Measurements from ENCODE around the gene POU5F1.
A peak's percentile ranks its signal among the peaks of the same experiment; 100 is the strongest.
"Not testable (repeated sequence)": the region's sequence is repeated elsewhere in the genome, so short reads cannot be mapped to it uniquely, and the experiment has no call there.

POU5F1 gene

DNA sequence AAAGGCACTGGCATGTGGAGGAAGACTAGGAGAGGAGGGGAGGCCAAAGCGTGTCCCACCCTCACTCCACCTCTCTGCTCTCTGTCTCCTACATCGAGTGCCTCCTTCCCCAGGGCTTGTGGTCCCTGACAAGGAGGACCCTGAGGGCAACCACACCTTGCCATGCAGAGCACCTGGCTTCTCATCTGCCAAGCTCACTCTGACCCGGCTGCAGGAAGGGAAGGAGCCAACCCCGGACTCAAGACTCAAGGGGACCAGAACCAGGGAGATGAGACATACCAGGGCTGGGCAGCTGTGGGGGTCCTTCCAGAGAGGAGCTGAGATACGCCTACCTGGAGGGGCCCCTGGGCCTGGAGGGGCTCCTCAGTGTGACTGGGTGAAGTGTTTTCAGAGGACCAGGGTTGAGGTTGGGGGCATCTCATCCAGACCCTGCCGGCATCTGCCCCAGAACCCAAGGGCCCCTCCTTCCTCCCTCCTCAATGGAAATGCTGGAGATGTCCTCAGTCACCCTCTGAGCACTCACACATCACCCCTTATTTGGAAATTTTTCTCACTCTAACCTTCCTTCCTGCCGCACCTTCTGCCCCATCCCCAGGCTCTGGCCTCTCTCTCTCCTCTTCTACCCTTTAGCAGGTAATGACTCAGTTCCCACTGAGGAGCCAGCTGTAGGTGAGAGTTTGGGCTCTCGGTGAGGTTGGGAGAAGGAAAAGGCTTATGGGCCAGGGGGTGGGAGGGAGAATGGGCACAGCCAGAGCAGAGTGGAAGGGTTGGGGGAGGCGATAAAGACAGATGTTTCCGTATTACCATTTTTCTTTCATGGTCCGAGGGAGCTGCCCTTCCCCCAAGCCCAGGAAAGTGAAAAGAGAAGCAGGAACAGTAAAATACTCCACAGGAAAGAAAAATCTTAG is 32.0 kb upstream of the POU5F1 start:
- no peak overlapping the region for H3K4me3 ChIP-seq (ENCODE audit: low read length)
- H3K36me3 ChIP-seq (ENCODE audit: control insufficient read depth, low read depth, low read length) = no peaks in the 10 kb centered on the region
- H3K27ac ChIP-seq (ENCODE audit: low read length) = no peak overlapping the region
- H3K4me1 ChIP-seq (ENCODE audit: control insufficient read depth, low read depth, low read length) = peaks cover 18% of the 10 kb centered on the region
- no peak overlapping the region for H3K9ac ChIP-seq (ENCODE audit: low read length)
- H3K27me3 ChIP-seq (ENCODE audit: control insufficient read depth, insufficient read depth, low read length) = no peaks in the 10 kb centered on the region
- no peaks in the 10 kb centered on the region for H3K9me3 ChIP-seq (ENCODE audit: control insufficient read depth, low read depth, low read length)

DNA sequence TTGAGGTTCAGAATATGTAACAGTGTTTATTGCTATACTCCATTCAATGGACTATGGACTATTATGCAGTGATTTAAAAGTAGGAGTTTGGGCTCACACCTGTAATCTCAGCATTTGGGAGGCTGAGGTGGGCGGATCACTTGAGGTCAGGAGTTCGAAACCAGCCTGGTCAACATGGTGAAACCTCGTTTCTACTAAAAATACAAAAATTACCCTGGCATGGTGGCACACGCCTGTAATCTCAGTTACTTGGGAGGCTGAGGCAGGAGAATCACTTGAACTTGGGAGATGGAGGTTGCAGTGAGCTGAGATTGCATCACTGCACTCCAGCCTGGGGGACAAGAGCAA is 28.6 kb upstream of the POU5F1 start:
- not testable (repeated sequence) for H3K9me3 ChIP-seq (ENCODE audit: control insufficient read depth, low read depth, low read length); H3K4me3 ChIP-seq (ENCODE audit: low read length); H3K36me3 ChIP-seq (ENCODE audit: control insufficient read depth, low read depth, low read length); H3K27me3 ChIP-seq (ENCODE audit: control insufficient read depth, insufficient read depth, low read length); H3K27ac ChIP-seq (ENCODE audit: low read length); H3K9ac ChIP-seq (ENCODE audit: low read length)
- peaks cover 18% of the 10 kb centered on the region for H3K4me1 ChIP-seq (ENCODE audit: control insufficient read depth, low read depth, low read length)

DNA sequence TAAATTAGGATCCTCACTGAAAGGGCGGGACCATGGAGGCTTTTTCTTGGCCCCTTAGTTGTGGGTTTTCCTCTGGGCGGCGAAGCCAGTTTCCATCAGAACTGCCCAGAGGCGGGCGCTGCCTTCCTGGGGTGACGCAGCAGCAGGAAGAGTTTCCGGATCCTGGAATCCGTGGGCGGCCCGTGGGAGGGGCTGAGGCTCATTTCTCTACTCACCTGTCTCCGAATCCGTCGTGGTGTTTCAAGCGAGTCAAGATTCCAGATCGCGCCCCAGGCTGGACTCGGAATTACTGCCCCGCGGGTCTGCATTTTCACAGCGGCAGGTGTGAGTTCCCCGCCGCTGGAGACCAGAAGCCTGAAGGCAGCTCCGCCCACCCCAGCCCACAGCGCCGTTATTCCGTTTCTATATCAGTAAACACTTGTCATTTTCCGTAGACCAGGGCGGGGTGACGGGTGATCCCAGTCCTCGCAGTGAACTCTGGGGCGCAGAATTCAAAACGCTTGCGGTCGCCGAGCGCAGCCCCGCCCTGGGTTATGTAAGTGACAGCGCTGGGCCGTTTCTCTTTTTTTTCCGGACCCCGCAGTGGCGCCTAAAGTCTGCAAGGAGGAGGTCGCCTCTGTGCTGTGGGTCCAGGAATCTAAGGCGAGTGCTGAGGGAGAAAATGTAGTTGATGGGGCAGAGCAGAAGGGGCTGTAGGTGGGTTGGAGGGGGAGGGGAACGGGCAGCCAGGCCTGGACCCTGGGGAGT is 27.2 kb upstream of the POU5F1 start:
- Histone ChIP-seq H3K27me3 (ENCODE audit: control insufficient read depth, insufficient read depth, low read length) (no peaks in the 10 kb centered on the region), H3K36me3 (ENCODE audit: control insufficient read depth, low read depth, low read length) (no peaks in the 10 kb centered on the region), H3K9ac (ENCODE audit: low read length) (peak overlapping the region; percentile 14), H3K27ac (ENCODE audit: low read length) (no peak overlapping the region), H3K4me1 (ENCODE audit: control insufficient read depth, low read depth, low read length) (peaks cover 5% of the 10 kb centered on the region), H3K4me3 (ENCODE audit: low read length) (peak overlapping the region; percentile 81), H3K9me3 (ENCODE audit: control insufficient read depth, low read depth, low read length) (no peaks in the 10 kb centered on the region)

DNA sequence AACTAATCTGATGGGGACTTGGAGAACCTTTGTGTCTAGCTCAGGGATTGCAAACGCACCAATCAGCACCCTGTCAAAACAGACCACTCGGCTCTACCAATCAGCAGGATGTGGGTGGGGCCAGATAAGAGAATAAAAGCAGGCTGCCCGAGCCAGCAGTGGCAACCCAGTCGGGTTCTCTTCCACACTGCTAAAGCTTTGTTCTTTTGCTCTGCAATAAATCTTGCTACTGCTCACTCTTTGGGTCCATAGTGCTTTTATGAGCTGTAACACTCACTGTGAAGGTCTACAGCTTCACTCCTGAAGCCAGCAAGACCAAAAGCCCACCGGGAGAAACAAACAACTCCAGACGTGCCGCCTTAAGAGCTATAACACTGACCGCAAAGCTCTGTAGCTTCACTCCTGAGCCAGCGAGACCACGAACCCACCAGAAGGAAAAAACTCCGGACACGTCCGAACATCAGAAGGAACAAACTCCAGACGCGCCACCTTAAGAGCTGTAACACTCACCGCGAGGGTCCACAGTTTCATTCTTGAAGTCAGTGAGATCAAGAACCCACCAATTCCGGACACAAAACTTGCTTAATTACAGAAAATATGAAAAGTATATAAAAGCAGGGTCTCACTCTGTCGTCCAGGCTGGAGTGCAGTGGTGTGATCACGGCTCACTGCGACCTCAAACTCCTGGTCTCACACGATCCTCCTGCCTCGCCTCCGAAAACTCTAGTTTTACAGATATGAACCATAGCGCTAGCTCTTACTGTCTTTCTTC is 26.0 kb upstream of the POU5F1 start:
- peak overlapping the region; percentile 81 for H3K4me3 ChIP-seq (ENCODE audit: low read length)
- H3K4me1 ChIP-seq (ENCODE audit: control insufficient read depth, low read depth, low read length); H3K27ac ChIP-seq (ENCODE audit: low read length); H3K36me3 ChIP-seq (ENCODE audit: control insufficient read depth, low read depth, low read length); H3K9me3 ChIP-seq (ENCODE audit: control insufficient read depth, low read depth, low read length); H3K27me3 ChIP-seq (ENCODE audit: control insufficient read depth, insufficient read depth, low read length); H3K9ac ChIP-seq (ENCODE audit: low read length): not testable (repeated sequence)

DNA sequence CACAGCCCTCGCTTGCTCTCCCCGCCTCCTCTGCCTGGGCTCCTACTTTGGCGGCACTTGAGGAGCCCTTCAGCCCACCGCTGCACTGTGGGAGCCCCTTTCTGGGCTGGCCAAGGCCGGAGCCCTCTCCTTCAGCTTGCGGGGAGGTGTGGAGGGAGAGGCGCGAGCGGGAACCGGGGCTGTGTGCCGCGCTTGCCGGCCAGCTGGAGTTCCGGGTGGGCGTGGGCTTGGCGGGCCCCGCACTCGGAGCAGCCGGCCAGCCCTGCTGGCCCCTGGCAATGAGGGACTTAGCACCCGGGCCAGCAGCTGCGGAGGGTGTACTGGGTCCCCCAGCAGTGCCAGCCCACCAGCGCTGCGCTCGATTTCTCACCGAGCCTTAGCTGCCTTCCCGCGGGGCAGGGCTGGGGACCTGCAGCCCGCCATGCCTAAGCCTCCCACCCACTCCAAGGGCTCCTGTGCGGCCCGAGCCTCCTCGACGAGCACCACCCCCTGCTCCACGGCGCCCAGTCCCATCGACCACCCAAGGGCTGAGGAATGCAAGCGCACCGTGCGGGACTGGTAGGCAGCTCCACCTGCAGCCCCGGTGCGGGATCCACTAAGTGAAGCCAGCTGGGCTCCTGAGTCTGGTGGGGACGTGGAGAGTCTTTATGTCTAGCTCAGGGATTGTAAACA is 25.0 kb upstream of the POU5F1 start:
- not testable (repeated sequence) for H3K4me3 ChIP-seq (ENCODE audit: low read length); H3K9ac ChIP-seq (ENCODE audit: low read length); H3K36me3 ChIP-seq (ENCODE audit: control insufficient read depth, low read depth, low read length); H3K9me3 ChIP-seq (ENCODE audit: control insufficient read depth, low read depth, low read length); H3K27ac ChIP-seq (ENCODE audit: low read length); H3K4me1 ChIP-seq (ENCODE audit: control insufficient read depth, low read depth, low read length); H3K27me3 ChIP-seq (ENCODE audit: control insufficient read depth, insufficient read depth, low read length)

DNA sequence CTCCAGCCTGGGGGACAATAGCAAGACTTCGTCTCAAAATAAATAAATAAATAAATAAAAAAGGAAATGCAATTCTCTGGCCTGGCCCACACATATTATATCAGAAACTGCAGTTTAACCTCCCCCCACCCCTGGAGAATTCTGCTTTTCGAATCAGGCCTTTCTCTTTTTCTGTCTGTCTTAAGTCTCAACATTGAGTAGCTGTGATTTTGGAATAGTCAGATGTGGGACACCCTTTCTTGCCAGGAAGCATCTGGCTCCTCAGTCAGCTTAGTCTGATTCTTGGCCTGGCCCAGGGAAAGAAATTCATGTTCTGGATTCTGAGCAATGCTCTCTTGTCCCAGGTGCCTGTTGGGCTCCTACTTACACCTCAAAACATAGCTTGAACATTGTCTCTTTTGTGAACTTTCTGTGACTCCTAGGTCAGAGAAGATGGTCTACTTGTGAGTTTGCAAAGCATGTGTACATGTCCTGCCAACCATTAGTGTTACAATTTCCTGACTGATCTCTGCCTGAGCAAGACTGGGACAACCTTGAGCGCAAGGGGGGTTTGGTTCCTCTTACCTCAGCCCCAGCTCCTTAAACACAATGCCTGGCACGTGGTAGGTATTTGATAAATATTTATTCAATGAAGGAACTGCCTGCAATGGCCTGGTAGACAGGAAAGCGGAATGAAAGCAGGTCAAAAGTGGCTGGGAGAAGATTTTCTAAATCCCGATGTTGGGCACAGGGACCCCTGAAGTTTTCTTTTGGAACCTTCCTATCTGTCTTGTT is 23.8 kb upstream of the POU5F1 start:
- Histone ChIP-seq H3K4me3 (ENCODE audit: low read length) (no peak overlapping the region), H3K36me3 (ENCODE audit: control insufficient read depth, low read depth, low read length) (no peaks in the 10 kb centered on the region), H3K27ac (ENCODE audit: low read length) (no peak overlapping the region), H3K9me3 (ENCODE audit: control insufficient read depth, low read depth, low read length) (no peaks in the 10 kb centered on the region), H3K4me1 (ENCODE audit: control insufficient read depth, low read depth, low read length) (peaks cover 1% of the 10 kb centered on the region), H3K9ac (ENCODE audit: low read length) (no peak overlapping the region), H3K27me3 (ENCODE audit: control insufficient read depth, insufficient read depth, low read length) (no peaks in the 10 kb centered on the region)

DNA sequence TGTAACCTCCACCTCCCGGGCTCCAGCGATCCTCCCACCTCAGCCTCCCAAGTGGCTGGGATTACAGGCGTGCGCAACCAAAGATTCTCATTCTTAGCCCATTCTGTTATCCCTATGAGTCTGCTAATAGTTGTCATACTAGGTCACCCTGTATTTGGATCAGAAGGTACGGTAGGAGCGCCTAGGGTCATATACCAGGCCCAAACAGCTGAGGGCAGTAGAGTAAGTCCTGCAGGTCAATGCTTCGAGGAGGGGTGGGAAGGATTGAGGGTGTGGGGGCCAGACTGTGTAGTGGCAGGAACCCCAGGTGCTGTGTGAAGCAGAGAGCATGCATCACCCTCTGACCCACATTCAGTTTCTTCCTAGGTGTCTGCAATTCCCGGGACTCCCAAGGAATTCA is 22.7 kb upstream of the POU5F1 start:
- Histone ChIP-seq H3K4me1 (ENCODE audit: control insufficient read depth, low read depth, low read length) (peaks cover 3% of the 10 kb centered on the region), H3K9me3 (ENCODE audit: control insufficient read depth, low read depth, low read length) (no peaks in the 10 kb centered on the region), H3K9ac (ENCODE audit: low read length) (no peak overlapping the region), H3K27ac (ENCODE audit: low read length) (no peak overlapping the region), H3K27me3 (ENCODE audit: control insufficient read depth, insufficient read depth, low read length) (no peaks in the 10 kb centered on the region), H3K4me3 (ENCODE audit: low read length) (no peak overlapping the region), H3K36me3 (ENCODE audit: control insufficient read depth, low read depth, low read length) (no peaks in the 10 kb centered on the region)

DNA sequence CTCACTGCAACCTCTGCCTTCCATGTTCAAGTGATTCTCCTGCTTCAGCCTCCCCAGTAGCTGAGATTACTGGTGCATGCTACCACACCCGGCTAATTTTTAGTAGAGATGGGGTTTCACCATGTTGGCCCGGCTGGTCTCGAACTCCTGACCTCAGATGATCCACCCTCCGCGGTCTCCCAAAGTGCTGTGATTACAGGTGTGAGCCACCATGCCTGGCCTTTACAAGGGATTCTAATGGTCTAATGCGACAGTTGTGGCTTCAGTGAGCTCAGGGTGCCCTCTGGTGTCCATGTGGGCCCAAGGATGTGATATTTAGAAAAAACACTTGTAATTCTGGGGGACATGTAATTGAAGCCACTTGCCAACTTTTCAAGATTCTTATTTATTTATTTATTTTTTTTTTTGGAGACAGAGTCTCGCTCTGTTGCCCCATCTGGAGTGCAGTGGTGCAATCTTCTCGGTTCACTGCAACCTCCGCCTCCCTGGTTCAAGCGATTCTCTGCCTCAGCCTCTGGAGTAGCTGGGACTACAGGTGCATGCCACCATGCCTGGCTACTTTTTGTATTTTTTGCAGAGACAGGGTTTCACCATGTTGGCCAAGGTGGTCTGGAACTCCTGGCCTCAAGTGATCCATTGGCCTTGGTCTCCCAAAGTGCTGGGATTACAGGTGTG is 22.1 kb upstream of the POU5F1 start:
- not testable (repeated sequence) for H3K27me3 ChIP-seq (ENCODE audit: control insufficient read depth, insufficient read depth, low read length); H3K9me3 ChIP-seq (ENCODE audit: control insufficient read depth, low read depth, low read length); H3K9ac ChIP-seq (ENCODE audit: low read length); H3K4me3 ChIP-seq (ENCODE audit: low read length); H3K4me1 ChIP-seq (ENCODE audit: control insufficient read depth, low read depth, low read length); H3K36me3 ChIP-seq (ENCODE audit: control insufficient read depth, low read depth, low read length); H3K27ac ChIP-seq (ENCODE audit: low read length)

DNA sequence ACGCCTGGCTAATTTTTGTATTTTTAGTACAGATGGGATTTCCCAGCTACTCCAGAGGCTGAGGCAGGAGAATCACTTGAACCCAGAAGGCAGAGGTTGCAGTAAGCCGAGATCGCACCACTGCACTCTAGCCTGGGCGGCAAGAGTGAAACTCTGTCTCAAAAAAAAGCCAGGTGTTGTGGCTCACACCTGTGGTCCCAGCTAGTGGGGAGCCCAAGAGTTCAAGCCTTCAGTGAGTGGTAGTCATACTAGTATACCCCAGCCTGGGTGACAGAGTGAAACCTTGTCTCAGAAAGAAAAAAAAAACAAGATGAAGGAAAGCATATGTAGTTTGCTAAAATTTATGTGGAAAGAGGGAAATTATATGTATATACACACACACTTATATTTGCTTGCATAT is 20.0 kb upstream of the POU5F1 start:
- Histone ChIP-seq H3K36me3 (ENCODE audit: control insufficient read depth, low read depth, low read length) (no peaks in the 10 kb centered on the region), H3K4me1 (ENCODE audit: control insufficient read depth, low read depth, low read length) (peaks cover 3% of the 10 kb centered on the region), H3K9ac (ENCODE audit: low read length) (no peak overlapping the region), H3K9me3 (ENCODE audit: control insufficient read depth, low read depth, low read length) (no peaks in the 10 kb centered on the region), H3K4me3 (ENCODE audit: low read length) (no peak overlapping the region), H3K27me3 (ENCODE audit: control insufficient read depth, insufficient read depth, low read length) (no peaks in the 10 kb centered on the region), H3K27ac (ENCODE audit: low read length) (no peak overlapping the region)

DNA sequence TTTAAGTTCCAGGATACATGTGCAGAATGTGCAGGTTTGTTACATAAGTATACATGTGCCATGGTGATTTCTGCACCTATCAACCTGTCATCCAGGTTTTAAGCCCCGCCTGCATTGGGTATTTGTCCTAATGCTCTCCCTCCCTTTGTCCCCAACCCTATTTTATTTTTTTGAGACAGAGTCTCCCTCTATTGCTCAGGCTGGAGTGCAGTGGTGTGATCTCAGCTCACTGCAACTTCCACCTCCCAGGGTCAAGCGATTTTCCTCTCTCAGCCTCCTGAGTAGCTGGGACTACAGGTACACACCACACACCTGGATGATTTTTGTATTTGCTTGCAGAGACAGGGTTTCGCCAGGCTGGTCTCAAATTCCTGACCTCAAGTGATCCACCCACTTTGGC is 18.7 kb upstream of the POU5F1 start:
- not testable (repeated sequence) for H3K4me3 ChIP-seq (ENCODE audit: low read length); H3K27me3 ChIP-seq (ENCODE audit: control insufficient read depth, insufficient read depth, low read length); H3K9me3 ChIP-seq (ENCODE audit: control insufficient read depth, low read depth, low read length); H3K9ac ChIP-seq (ENCODE audit: low read length); H3K27ac ChIP-seq (ENCODE audit: low read length); H3K4me1 ChIP-seq (ENCODE audit: control insufficient read depth, low read depth, low read length); H3K36me3 ChIP-seq (ENCODE audit: control insufficient read depth, low read depth, low read length)
